Measurements from ENCODE around the gene FYN. TPM values are rescaled to one million over a fixed set of nuclear protein-coding genes. Genes with fewer than 3 reads are reported as not detected.

Gene FYN
- total and polyA plus RNA-seq, 10 of the 15 experiments (the other 5 are each of a cell fraction or from before 2014, with no cell fraction given) = 51.4 to 247 (median 138) TPM

DNA sequence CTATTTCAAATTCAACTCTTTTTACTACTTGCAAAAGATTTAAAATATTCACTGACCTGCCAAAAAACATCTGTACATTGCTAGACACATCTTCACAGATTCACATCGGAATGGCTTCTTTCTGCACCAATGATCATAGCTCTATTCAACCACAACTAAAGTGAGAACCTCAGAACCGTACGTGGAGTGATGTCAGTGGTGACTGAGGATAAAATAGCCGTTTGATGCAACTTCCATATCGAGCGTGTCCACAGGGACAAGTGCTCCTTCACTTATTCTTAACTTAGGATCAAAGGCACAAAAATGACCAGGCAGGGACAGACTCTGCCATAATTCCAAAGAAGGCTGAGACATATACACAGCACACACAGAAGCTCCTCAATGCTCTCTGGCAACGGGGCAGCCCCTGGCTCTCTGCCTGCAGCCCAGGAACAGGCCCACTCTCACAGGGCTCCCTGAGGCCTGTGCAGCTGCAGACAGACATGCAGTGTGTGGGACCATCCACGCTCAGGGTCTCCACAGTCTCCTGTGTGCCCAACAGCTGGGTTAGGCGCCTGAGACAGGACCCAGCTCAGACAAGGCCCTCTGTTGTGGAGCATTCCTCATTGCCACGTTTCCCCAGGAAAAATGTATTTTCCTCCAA is 22.8 kb downstream of the FYN start (continued):
- TF ChIP-seq MXI1 (IDR thresholded peaks at IDR 0.05; ENCODE audit: low read depth, low read length) (no peak), YY1 (IDR thresholded peaks at IDR 0.05; ENCODE audit: low read depth, low read length) (peak; percentile 62; the same call in 1 of the 2 replicates), MLLT1 (IDR thresholded peaks at IDR 0.05) (peak; percentile 58; the same call in 1 of the 2 replicates), STAT1 (conservative IDR thresholded peaks at IDR 0.05) (no peak), ZNF207 (IDR thresholded peaks at IDR 0.05; ENCODE audit: borderline replicate concordance) (no peak), NFXL1 (IDR thresholded peaks at IDR 0.05; ENCODE audit: borderline replicate concordance) (no peak), ZNF24 (IDR thresholded peaks at IDR 0.05) (0 out of 2 replicates have a peak, but pooled peaks have one; percentile 7), POLR2AphosphoS5 (IDR thresholded peaks at IDR 0.05; ENCODE audit: low read length) (0 out of 2 replicates have a peak, but pooled peaks have one; percentile 17), ZNF592 (IDR thresholded peaks at IDR 0.05) (no peak), BMI1 (IDR thresholded peaks at IDR 0.05; ENCODE audit: borderline replicate concordance) (0 out of 2 replicates have a peak, but pooled peaks have one; percentile 17), PAX5 (IDR thresholded peaks at IDR 0.05; ENCODE audit: borderline replicate concordance, low read depth, low read length) (peak; percentile 77; the same call in 1 of the 2 replicates), GABPA (IDR thresholded peaks at IDR 0.05; ENCODE audit: low read depth) (no peak), EP300 (IDR thresholded peaks at IDR 0.05; ENCODE audit: borderline replicate concordance in 1 of 2, control insufficient read depth in 1 of 2, low read depth in 2 of 2, low read length in 2 of 2) (0 out of 4 replicates have a peak, but pooled peaks of 1 of the 2 experiments have one; percentile 23), ATF7 (IDR thresholded peaks at IDR 0.05; ENCODE audit: low read depth) (peak; percentile 87), IKZF1 (conservative IDR thresholded peaks at IDR 0.05) (peak; percentile 73), SMC3 (IDR thresholded peaks at IDR 0.05; ENCODE audit: borderline replicate concordance, low read length) (no peak), EED (IDR thresholded peaks at IDR 0.05; ENCODE audit: low read depth) (peak; percentile 74), GATAD2B (conservative IDR thresholded peaks at IDR 0.05; ENCODE audit: low read depth) (no peak; the same call in 1 of the 2 replicates), HDAC2 (IDR thresholded peaks at IDR 0.05) (no peak), NRF1 (conservative IDR thresholded peaks at IDR 0.05; ENCODE audit: low read depth, low read length) (no peak), TAF1 (IDR thresholded peaks at IDR 0.05; ENCODE audit: borderline replicate concordance, low read depth, low read length) (no peak), SP1 (IDR thresholded peaks at IDR 0.05; ENCODE audit: low read depth, low read length) (no peak), RCOR1 (conservative IDR thresholded peaks at IDR 0.05; ENCODE audit: low read depth, low read length) (no peak), POU2F2 (IDR thresholded peaks at IDR 0.05; ENCODE audit: borderline replicate concordance, low read depth, low read length) (no peak), PAX8 (IDR thresholded peaks at IDR 0.05) (no peak)
- TF ChIP-seq, protein P1, sequence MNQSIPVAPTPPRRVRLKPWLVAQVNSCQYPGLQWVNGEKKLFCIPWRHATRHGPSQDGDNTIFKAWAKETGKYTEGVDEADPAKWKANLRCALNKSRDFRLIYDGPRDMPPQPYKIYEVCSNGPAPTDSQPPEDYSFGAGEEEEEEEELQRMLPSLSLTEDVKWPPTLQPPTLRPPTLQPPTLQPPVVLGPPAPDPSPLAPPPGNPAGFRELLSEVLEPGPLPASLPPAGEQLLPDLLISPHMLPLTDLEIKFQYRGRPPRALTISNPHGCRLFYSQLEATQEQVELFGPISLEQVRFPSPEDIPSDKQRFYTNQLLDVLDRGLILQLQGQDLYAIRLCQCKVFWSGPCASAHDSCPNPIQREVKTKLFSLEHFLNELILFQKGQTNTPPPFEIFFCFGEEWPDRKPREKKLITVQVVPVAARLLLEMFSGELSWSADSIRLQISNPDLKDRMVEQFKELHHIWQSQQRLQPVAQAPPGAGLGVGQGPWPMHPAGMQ (IDR thresholded peaks at IDR 0.05; ENCODE audit: borderline replicate concordance) = no peak
